IMR-90 (cell line): Measurements from ENCODE around the gene KRTAP19-1.

Experiments used
- BHLHE40 ChIP-seq: fragments of 150-350 bp; IDR thresholded peaks from 2 replicates; pipeline ENCODE4 v1.6.1; 2016; ENCODE audit warnings: mild to moderate bottlenecking, low read depth, low read length
- CEBPB ChIP-seq: IDR thresholded peaks from 2 replicates; pipeline ENCODE4 v1.6.1; 2012; ENCODE audit warnings: low read depth, low read length, improper control_type of control experiment
- CHD1 ChIP-seq: IDR thresholded peaks from 2 replicates; pipeline ENCODE4 v1.6.1; 2012; ENCODE audit warnings: low read depth, low read length, improper control_type of control experiment
- FOS ChIP-seq: fragments of 150-350 bp; IDR thresholded peaks from 2 replicates; pipeline ENCODE4 v1.6.1; 2016; ENCODE audit warnings: low read depth, low read length
- MAFK ChIP-seq: IDR thresholded peaks from 2 replicates; pipeline ENCODE4 v1.6.1; 2012; ENCODE audit warnings: low read depth, low read length, improper control_type of control experiment
- POLR2A ChIP-seq: IDR thresholded peaks from 2 replicates; pipeline ENCODE4 v1.6.1; 2012; ENCODE audit warnings: mild to moderate bottlenecking, low read depth, low read length
- RAD21 ChIP-seq: IDR thresholded peaks from 2 replicates; pipeline ENCODE4 v1.6.1; 2012; ENCODE audit warnings: low read length, improper control_type of control experiment
- RFX5 ChIP-seq: IDR thresholded peaks from 2 replicates; pipeline ENCODE4 v1.8.0; 2012; ENCODE audit warnings: low read depth, mild to moderate bottlenecking, low read length, moderate library complexity
- SMC3 ChIP-seq: fragments of 150-350 bp; IDR thresholded peaks from 2 replicates; pipeline ENCODE4 v1.6.1; 2016; ENCODE audit warnings: low read depth, mild to moderate bottlenecking, antibody characterized with exemption, low read length, moderate library complexity
- TF ChIP-seq, protein P1 (sequence below): conservative IDR thresholded peaks from 2 replicates; pipeline ENCODE4 v1.5.1; 2012; ENCODE audit warnings: mild to moderate bottlenecking, low read depth, low read length, improper control_type of control experiment

DNA sequence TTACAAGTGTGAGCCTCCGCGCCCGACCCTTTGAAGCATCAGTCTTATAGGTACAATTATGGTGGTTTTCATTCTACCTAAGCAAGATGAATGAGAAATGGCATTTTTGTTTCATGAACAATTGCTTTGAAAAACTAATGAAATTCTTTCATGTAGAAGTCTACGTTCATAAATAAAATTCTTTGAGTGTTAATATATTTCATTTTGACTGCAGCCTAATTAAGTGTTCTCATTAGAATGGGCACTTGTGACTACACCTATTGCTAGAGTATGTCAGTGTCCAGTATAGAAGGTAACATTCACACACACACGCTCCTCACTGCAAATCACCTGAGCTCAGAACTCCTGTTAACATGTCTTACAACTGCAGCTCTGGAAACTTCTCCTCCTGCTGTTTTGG is 40.2 kb downstream of the KRTAP19-1 start, which contains the start of gene KRTAP15-1:
- no peak for TF ChIP-seq CHD1
- TF ChIP-seq, protein P1, sequence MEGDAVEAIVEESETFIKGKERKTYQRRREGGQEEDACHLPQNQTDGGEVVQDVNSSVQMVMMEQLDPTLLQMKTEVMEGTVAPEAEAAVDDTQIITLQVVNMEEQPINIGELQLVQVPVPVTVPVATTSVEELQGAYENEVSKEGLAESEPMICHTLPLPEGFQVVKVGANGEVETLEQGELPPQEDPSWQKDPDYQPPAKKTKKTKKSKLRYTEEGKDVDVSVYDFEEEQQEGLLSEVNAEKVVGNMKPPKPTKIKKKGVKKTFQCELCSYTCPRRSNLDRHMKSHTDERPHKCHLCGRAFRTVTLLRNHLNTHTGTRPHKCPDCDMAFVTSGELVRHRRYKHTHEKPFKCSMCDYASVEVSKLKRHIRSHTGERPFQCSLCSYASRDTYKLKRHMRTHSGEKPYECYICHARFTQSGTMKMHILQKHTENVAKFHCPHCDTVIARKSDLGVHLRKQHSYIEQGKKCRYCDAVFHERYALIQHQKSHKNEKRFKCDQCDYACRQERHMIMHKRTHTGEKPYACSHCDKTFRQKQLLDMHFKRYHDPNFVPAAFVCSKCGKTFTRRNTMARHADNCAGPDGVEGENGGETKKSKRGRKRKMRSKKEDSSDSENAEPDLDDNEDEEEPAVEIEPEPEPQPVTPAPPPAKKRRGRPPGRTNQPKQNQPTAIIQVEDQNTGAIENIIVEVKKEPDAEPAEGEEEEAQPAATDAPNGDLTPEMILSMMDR = no peak
- TF ChIP-seq BHLHE40 = no peak
- no peak for TF ChIP-seq POLR2A
- TF ChIP-seq FOS = no peak
- no peak for TF ChIP-seq RFX5
- TF ChIP-seq RAD21 = no peak
- TF ChIP-seq SMC3 = no peak
- no peak for TF ChIP-seq MAFK
- TF ChIP-seq CEBPB = no peak
